Right lung (tissue), 5 donors: ENCODE results near the gene SLC16A5. TPM values are rescaled to one million over a fixed set of nuclear protein-coding genes. Genes with fewer than 3 reads are reported as not detected.
"Not testable (repeated sequence)": the region's sequence is repeated elsewhere in the genome, so short reads cannot be mapped to it uniquely, and the experiment has no call there.

Experiments used
- DNase-seq, 2 donors: peaks; one replicate each; pipeline ENCODE4 v3.0.0-alpha.2; 2013
- polyA plus RNA-seq, 5 donors: library from polyadenylated mRNA; unstranded; fragments of 120-200 nt; gene quantifications; one replicate each; pipeline versions ENCODE4 v1.2.1 to v1.2.3, GENCODE V29; 2013; ENCODE audit warnings: inconsistent platforms in 1 of 5, low replicate concordance in 1 of 5; ENCODE audit not compliant: insufficient read length in 5 of 5, insufficient read depth in 1 of 5

SLC16A5 gene
- polyA plus RNA-seq, 5 donors = 16.1 to 26.8 (median 23.3) TPM

DNA sequence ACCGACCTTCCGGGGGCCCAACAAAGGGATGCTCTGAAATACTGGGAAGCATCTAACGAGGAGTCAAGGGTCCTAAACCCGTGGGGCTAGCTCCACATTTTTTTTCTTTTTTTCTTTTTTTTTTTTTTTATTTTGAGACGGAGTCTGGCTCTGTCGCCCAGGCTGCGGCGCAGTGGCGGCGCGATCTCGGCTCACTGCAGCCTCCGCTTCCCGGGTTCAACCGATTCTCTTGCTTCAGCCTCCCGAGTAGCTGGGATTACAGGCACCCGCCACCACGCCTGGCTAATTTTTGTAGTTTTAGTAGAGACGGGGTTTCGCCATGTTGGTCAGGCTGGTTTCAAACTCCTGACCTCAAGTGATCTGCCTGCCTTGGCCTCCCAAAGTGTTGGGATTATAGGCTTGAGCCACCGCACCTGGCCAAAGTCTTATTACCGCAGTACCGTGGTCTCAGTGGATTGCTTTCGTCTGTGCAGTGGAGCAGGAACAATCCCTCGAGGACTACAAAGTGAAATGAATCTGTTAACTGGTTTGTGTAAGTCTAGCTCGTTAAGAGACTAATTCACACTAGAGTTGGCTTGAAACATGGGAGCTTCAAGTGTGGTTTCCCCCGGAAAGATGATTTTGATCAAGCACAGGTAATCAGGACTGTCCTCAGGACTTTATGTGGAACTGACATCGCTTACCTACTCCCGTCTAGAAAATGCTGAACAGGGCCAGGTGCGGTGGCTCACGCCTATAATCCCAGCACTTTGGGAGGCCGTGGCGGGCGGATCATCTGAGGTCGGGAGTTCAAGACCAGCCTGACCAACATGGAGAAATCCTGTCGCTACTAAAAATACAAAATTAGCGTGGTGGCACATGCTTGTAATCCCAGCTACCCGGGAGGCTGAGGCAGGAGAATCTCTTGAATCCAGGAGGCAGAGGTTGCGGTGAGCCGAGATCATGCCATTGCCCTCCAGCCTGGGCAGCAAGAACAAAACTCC, 44.6 kb downstream of the SLC16A5 start:
- not testable (repeated sequence) for DNase-seq

- no peak for DNase-seq
Measured at GRCh38 chr17:75133001-75133400, 45.2 kb downstream of the SLC16A5 start.

DNA sequence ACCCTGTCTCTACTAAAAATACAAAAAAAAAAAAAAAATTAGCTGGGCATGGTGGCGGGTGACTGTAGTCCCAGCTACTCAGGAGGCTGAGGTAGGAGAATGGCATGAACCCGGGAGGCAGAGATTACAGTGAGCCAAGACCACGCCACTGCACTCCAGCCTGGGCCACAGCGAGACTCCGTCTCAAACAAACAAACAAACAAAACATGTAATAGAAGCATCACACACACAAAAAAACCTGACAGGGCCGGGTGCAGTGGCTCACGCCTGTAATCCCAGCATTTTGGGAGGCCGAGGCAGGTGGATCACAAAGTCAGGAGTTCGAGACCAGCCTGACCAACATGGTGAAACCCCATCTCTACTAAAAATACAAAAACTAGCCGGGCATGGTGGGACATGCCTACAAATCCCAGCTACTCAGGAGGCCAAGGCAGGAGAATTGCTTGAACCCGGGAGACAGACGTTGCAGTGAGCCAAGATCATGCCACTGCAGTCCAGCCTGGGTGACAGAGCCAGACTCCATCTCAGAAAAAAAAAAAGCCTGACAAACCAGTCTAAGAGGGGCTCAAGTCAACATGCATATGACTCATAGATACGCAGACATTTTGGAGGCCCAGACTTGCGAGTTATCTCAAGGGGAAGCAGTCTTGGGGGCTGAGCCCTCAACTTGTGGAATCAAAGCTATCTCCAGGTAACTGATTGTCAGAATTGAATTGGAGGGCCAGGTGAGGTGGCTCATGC, 46.0 kb downstream of the SLC16A5 start:
- DNase-seq = not testable (repeated sequence)

DNA sequence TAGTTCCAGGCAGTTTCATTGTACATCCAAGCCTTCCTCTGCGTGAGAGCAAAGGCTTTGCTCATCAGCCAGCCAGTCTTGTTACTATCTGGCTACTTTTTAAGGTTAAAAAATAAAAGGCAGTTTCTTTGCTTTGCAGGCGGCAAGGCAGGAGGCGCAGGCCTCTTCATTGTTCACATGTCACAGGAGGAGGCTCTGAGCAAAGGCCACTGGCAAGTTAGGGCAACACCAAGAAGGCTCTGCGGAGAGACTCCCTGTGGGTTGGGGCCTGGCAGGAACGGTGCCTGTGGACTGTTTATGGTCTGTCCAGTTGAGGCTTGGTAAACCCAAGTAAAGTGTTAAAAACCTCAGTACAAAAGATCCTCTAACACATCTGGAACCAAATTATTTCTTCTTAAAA, 47.7 kb downstream of the SLC16A5 start:
- DNase-seq = no peak

DNA sequence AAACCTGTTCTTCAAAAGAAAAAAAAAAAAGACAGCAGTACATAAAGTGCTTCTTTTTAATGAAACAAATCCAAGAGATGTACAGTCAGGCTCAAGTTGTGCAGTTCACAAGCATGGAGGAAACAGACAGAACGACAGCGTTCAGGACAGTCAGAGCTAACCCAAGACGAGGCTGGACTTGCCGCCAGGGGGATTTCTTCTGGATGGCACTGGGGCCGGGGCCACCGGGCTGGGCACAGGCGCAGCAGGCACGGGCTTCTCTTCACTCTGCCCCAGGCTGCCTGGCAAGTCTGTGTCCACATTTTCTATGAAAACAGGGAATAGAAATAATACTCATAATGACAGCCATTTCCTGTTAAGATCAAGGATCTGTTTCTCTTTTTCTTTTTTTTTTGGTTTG, 48.2 kb downstream of the SLC16A5 start:
- no peak for DNase-seq

DNA sequence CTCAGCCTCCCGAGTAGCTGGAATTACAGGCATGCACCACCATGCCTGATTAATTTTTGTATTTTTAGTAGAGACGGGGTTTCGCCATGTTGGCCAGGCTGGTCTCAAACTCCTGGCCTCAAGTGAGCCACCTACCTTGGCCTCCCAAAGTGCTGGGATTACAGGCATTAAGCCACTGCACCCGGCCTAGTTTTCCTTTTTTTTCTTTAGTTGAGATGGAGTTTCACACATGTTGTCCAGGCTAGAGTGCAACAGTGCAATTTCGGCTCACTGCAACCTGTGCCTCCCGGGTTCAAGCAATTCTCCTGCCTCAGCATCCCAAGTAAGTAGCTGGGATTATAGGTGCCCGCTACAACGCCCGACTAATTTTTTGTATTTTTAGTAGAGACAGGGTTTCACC, 50.0 kb downstream of the SLC16A5 start:
- not testable (repeated sequence) for DNase-seq

DNA sequence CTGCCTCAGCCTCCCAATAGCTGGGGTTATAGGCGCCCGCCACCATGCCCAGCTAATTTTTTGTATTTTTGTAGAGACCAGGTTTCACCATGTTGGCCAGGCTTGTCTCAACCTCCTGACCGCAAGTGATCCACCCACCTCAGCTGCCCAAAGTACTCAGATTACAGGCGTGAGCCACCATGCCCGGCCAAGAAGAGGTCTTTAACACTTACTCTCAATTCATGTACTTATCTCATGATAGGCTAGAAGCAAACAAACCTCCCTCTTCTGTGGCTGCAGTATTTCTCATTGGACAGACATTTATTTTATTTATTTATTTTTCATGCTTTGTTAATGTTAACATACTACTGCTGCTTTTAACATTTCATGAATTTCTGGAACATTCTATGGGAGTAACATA, 50.8 kb downstream of the SLC16A5 start:
- DNase-seq = no peak

DNA sequence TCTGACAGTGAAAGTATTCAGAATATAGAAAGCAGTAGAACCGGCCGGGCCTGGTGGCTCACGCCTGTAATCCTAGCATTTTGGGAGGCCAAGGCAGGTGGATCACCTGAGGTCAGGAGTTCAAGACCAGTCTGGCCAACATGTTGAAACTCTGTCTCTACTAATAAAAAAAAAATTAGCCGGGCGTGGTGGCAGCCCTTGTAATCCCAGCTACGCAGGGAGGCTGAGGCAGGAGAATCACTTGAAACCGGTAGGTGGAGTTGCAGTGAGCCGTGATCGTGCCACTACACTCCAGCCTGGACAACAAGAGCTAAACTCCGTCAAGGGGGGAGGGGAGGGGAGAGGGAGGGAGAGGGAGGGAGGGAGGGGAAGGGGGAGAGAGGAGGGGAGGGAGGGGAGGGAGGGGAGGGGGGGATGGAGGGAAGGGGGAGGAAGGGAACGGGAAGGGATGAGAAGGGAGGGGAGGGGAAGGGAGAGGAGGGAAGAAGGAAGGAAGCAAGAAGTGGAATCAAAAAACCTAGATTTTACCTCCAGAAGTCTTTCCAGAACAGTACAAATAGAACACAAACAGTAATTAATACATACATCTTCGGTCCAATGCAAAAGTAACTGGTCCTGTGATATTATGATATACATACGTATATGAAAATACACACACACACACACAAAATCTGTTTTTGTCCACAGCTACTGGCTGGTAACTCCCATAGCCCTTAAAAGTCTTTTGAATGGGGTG, 54.6 kb downstream of the SLC16A5 start:
- no peak for DNase-seq

GRCh38 chr17:75144816-75145512, 57.2 kb downstream of the SLC16A5 start:
- DNase-seq = no peak

GRCh38 chr17:75146592-75146991, 58.8 kb downstream of the SLC16A5 start:
- DNase-seq = no peak

- no peak for DNase-seq
Measured at GRCh38 chr17:75147878-75148546, 60.3 kb downstream of the SLC16A5 start.

GRCh38 chr17:75151930-75152329, 64.2 kb downstream of the SLC16A5 start:
- no peak for DNase-seq

- no peak for DNase-seq
Measured at GRCh38 chr17:75152523-75152921, 64.8 kb downstream of the SLC16A5 start.

- peak in 1 of 2 donors; percentile 18 for DNase-seq
Measured at GRCh38 chr17:75152922-75153779, 65.4 kb downstream of the SLC16A5 start.

DNA sequence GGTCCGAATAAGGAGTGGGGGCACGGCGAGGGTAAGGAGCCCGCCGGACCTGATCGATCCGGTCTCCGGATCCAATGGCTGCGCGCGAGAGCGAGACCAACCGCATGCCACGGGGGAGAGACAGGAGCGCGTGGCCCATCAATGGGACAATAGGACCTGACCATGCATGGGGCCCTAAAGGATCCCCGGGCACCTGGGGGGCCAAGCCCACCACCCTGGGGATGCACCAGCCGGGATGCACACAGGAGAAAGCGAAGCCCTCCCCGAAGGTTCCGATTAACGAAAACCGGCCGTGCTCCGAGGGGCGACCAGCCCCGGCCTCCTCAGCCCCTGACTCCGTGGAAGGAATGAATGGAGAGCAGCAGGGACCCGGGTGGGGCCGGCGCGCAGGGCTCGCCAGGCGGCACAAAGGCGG, 66.0 kb downstream of the SLC16A5 start:
- peak; percentile 19 to 29 for DNase-seq

- DNase-seq = peak; percentile 96 to 98
Measured at GRCh38 chr17:75154195-75155106, 66.7 kb downstream of the SLC16A5 start, which contains the start of gene JPT1. TSS of gene JPT1 (minus strand) at chr17:75154512. CDS start at chr17:75154397, 115 bp downstream.

GRCh38 chr17:75155191-75155601, 67.4 kb downstream of the SLC16A5 start:
- no peak for DNase-seq
